Hematopoietic multipotent progenitor cell treated with erythropoietin and hydrocortisone succinate and interleukin-3 and kit ligand, for 17 days (in vitro differentiated cells): ENCODE measurements around the gene SERPINI1.

Experiments used
- DNase-seq: peaks from one replicate; pipeline ENCODE4 v3.0.0-alpha.2; 2015; ENCODE audit warnings: low spot score

Gene SERPINI1, protein sequence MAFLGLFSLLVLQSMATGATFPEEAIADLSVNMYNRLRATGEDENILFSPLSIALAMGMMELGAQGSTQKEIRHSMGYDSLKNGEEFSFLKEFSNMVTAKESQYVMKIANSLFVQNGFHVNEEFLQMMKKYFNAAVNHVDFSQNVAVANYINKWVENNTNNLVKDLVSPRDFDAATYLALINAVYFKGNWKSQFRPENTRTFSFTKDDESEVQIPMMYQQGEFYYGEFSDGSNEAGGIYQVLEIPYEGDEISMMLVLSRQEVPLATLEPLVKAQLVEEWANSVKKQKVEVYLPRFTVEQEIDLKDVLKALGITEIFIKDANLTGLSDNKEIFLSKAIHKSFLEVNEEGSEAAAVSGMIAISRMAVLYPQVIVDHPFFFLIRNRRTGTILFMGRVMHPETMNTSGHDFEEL

DNA sequence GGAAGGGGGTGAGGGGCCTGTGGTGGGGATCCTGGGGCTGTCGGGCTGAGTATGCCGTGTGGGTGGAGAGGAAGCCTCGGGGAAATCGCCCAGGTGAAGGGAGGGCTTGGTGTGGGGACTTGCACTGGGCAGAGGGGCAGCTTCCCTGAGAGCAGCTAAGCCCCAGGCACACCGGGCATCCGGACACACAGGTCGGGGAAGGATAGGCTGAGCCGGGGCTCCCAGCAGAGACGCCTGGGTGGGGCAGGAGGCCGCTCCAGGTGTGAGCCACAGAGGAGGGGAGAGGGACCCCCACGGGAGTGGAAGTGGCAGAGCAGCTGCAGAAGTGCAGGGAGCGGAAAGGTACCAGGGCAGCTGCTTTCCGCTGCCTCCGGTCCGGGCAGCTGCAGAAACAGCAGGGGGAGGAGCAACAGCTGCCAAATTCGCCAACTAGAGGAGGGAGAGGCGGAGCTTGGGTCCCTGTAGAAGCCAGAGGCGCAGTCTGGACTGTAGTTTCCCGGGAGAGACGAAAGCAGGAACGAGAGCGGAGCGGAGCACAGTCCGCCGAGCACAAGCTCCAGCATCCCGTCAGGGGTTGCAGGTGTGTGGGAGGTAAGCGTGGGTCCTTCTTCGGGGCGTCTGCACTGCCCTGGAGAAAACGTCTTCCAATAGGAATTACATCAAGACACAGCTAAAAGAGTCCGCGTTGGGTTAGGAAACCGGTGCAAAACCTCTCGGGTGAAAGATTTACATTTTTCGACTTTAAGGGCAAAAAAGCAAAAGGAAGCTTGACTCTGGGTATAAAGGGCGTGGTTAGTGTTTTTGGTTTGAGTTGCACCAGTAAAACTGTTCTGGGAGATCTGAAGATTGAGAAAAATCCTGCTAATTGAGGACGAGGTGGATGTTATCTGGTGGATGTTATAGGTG is at the start of gene SERPINI1:
Gene SERPINI1 (plus strand): TSS at position 489 of the 906 bp plus-strand sequence. CDS start 53,408 bp downstream, outside the sequence.
- DNase-seq = peak; percentile 86

DNA sequence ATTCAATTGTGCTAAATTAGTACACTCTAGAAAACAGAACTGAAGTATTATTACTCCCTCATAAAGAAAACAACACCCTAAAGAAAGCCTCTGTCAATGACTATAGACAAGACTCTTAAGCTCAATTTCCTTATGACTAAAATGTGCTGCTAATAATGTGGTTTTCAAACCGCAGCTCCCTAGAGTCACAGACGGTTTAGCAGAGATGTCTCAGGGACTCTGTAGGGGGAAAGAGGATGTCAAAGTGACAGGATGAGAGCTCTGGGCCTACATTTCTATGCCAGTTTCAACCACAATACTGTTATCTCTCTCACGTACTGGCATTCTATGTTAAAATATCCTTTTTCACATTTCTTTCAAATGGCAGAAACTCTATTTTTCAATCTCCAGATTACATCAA is 44.2 kb upstream of the SERPINI1 start:
- DNase-seq = no peak

DNA sequence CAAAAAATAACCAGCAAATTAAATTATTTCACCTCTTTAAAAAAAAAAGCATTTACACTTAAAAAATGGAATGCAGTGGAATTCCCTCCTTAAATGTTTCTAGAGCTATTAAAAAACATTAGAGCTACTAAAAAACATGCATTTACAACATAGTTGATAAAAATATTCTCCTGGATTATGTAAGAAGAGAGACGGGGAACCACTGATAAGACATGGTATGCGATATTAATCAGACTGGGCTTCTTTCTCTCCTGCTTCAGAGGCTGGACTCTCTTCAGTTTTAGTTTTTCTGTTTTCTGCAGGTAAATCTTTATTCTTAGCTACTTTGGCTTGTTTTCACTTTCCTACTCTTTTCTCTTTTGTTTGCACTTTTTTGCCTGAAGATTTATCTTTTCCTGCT is 41.4 kb upstream of the SERPINI1 start:
- DNase-seq = no peak

DNA sequence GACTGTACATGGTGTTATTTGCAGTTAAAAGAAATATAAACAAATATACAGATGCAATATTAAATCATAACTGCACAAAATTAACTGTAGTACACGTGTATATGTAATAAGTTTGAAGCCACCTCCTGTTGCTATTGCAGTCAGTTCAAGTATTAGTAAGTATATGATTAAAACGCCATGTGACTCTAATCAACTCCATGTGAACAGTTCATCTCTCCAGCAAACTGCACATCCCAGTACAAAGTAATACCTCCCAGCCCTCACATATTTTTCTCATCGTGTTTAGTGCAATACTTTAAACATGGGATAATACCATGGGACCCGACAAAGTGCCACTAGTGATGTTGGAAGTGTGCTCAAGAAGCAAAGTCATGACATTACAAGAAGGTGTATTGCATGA is 35.5 kb upstream of the SERPINI1 start:
- no peak for DNase-seq

DNA sequence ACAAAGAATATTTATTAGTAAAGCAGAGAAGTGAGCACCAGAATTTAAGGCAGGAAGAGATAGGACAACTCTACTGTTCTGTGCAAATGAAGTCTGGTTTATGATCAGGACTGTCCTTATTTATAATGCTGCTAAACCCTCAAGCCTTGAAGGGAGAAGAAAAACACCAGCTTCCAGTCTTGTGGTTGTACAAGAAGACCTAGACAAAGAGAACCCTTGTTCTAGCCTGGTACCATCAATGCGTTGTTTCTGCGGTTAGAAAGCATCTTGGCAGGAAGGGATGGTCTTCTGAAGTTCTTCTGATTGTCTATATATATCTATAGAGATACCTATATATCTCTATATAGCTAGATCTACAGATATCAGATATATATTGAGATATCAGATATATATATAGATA is 34.6 kb upstream of the SERPINI1 start:
- DNase-seq = no peak

DNA sequence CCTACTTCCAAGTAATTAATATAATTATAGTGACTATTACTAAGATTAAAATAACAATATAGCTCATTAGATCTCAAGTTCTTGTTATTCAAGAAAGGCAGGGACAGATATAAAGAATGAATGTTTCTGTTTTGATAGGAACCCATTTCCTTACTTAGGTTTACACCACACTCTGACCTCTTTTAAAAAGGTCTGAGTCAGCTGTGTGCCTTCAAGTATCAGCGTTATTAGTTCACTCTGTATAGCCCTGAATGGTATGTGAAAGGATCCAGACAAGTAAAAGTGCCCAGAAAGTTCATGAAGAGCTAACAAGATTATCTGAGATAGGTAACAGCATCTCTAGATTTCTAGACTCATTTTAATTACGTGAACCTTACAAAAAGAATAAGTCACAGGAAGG is 29.7 kb upstream of the SERPINI1 start:
- DNase-seq = no peak

DNA sequence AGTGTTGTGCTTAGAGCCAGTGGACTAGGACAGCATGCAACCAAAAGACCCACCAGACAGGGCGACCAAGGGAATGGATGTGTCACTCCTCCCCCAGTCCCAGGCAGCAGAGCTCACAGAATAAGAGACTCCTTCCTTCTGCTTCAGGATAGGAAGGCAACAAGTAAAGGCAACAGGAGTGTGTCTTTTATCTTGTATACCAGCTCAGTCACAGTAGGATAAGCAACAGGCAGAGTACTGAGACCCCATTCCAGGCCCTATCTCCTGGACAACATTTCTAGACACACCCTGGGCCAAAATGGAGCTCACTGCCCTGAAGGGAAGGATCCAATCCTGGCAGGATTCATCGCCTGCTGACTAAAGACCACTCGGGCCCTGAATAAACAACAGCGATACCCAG is 25.8 kb upstream of the SERPINI1 start:
- peak; percentile 26 for DNase-seq

DNA sequence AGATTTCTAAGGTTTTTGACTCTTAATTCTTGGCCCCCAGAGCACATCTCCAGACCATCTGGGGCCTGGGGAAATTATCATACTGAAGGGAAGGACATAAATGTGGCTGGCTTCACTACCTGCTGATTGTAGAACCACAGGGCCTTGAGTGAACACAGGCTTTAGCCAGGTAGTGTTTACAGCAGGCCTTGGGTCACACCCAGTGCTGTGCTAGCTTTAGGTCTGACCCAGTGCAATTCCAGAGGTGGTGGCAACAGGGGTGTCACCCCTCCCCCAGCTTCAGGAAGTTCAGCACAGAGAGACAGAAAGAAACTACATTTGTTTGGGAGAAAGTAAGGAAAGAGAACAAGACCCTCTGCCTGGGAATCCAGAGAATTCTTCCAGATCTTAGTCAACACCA is 25.0 kb upstream of the SERPINI1 start:
- DNase-seq = no peak

DNA sequence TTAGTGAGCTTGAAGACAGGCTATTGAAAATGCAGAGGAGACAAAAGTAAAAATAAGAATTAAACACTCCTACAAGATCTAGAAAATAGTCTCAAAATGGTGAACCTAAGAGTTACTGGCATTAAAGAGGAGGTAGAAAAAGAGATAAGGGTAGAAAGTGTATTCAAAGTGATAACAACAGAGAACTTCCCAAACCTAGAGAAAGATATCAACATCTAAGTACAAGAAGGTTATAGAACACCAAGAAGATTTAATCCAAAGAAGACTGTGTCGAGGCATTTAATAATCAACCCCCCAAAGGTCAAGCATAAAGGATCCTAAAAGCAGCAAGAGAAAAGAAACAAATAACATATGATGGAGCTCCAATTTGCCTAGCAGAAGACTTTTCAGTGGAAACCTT is 24.1 kb upstream of the SERPINI1 start:
- DNase-seq = no peak

DNA sequence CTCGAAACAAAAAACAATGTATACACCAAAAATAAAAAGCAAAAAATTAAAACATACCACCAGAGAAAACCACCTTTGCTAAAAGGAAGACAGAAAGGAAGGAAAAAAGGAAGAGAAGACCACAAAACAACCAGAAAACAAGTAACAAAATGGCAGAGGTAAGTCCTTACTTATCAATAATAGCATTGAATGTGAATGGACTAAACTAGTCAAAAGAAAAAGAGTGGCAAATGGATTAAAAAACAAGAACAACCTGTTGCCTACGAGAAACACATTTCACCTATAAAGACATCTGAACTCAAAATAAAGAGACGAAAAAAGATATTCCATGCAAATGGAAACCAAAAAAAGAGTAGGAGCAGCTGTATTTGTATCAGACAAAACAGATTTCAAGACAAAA is 23.1 kb upstream of the SERPINI1 start:
- DNase-seq = no peak

DNA sequence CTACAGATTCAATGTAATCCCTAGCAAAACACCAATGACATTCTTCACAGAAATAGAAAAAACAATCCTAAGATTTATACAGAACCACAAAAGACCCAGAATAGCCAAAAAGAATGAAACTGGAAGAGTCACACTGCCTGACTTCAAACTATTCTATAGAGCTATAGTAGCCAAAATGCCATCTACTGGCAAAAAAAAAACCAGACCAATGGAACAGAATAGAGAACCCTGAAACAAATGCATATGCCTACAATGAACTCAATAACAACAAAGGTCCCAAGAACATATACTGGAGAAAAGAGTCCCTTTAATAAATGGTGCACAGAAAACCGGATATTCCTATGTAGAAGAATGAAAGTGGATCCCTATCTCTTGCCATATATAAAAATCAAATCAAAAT is 20.6 kb upstream of the SERPINI1 start:
- no peak for DNase-seq

DNA sequence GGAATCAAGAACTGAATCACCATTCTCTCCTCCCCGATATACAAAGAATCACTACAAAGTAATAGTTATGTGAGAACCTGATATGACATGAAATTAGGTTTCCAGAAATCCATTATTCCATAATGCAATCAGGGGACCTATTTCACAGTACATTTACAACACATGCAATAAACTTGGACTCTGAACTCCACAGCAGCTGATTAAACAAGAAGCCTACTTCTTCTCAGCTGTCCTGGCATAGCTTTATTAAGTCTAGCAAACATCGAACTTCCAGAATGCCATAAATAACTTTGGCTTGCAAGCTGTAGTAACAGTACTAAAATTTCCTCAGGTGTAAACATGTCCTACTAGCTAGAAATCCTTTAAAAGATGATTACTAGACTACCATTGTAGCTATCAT is 18.6 kb upstream of the SERPINI1 start:
- DNase-seq = no peak

DNA sequence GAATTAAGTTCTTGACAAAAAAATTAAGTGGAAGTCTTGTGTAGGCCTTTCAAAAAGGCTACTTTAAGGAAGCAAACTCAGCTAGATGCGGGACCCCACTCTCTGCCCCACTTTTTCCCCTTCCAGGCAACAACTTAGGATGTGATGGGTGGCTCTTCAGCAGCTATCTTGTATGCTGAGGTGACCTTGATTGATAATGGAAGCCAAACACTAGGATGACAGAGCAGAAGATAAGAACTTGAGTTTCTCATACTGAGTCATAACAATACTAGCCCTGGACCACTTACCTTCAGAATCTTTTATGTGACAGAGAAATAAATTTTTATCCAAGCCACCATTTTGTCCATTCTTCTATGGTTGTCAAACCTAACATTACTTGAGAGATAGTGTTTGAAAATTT is 16.9 kb upstream of the SERPINI1 start:
- DNase-seq = no peak

DNA sequence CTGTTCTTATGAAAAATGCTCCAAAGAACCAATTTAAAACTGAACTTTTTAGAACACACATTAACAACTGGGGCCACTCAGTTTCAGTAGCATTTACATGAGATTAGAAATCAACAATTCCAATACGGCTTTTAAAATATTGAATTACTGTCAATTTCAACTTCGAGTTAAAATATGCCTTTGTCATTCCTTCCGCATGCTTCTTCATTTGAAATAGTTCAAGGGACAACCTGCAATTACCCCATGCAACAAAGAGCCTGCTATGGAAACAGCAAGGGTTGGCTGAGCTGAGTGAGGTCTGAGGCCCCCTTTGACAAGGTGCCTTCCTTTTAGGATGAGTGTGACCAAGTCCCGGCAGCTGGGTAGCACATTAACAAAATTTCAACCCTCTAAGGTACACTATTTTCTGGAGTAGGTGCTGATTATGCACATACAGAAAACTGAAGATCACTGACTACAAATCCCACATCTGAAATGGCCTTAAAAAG is 12.5 kb upstream of the SERPINI1 start:
- DNase-seq = peak; percentile 23

DNA sequence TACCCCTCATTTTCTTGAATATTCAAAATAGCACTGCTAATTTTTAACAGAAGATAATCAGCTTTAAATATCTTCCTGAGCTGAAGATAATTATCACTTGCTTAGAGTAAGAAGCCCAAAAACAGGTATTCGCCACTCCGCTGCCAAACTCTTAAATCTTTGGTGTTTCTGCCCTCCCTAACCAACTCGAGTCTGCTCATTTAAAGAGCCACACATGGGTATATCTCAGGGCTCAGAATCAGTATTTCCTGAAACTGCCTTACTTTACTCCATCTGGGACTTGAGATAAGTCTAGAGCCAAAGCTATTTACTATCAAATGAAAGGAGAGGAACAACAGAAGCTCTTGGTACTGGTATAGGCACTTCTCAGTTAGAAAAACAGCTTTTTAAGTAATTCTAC is 11.6 kb upstream of the SERPINI1 start:
- DNase-seq = peak; percentile 84

DNA sequence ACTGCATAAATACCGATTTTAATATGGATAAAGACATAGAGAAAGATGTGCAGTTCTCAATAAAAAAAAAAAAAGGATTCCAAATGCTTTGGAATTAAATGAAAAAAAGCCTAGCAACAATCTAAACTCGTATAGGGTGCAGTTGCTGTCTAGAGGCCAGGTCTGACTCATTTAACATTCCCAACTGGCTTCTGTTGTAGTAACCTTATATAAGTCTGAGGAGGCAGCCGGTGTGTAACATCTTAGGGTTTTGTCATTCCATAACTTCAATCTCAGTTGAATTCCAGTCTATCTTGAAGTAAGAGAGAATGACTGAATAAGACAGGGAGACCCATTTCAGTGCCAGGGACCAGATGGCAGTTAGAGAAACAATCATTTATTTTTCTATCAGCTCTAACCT is 7.3 kb upstream of the SERPINI1 start:
- DNase-seq = peak; percentile 48

DNA sequence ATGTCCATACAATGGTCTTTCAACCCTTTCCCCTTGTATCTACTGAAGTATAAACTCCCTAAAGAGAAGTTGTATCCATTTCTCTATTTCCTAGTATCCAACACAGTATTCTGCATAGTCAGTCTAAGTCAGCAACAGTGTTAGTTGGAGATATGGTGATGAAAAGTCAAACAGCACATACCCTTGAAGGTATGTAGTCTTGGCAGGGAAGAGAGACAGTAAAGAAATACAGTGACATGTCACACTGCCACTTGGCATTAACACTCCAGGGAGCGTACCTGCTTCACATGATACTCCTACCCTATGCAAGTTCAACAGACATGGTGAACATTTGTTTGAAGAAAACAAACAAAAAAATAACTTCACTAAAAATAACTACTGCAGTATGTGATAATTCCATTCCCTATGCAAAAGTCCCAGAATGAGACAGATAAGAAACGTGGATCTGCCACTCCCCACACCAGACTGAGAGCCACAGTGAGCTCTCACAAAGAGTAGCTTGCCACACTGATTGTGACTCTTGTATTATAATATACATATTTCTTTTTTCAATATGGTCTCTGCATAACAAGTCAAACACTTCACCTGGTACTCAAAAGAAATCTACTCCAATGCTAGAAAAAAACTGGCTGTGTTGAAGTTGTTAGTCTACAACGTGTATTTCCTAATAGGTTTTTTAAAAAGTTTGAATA is 6.7 kb upstream of the SERPINI1 start:
- peak; percentile 68 for DNase-seq

DNA sequence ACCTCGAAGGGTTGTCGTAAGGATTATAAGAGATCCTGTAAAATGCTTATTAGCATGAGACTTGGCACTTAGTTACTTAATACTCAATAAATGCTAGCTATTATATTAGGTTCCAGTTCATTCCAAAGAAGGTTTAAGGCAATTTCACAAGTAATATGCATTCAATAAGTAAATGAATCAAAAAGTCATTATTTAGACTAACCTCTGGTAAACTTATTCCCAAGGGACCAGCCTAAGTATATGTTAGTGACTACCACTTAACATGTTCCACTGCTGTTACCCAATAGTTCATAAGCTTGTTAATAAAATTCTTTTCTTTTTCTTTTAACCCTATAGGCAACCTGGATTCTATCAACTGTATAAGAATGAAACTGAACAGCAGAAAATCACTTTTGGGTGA is 5.9 kb upstream of the SERPINI1 start:
- DNase-seq = peak; percentile 32

DNA sequence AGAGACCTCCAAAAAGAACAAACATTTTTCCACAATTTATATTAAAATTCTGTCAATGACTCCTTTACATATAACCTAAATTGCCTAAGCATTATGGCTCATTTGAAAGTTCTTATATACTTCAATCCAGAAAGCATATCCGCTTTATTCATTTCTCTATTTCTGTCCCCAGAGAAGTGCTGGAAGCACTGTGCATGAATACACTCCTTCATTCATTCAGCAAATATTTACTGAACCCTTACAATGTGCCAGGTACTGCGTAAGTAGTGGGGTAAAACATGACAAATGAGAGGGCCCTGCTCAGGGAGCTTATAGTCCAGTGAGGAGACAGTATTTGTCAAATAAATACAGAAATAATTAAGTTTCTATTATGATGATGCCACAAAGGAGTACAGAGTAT is 4.1 kb upstream of the SERPINI1 start:
- DNase-seq = no peak

DNA sequence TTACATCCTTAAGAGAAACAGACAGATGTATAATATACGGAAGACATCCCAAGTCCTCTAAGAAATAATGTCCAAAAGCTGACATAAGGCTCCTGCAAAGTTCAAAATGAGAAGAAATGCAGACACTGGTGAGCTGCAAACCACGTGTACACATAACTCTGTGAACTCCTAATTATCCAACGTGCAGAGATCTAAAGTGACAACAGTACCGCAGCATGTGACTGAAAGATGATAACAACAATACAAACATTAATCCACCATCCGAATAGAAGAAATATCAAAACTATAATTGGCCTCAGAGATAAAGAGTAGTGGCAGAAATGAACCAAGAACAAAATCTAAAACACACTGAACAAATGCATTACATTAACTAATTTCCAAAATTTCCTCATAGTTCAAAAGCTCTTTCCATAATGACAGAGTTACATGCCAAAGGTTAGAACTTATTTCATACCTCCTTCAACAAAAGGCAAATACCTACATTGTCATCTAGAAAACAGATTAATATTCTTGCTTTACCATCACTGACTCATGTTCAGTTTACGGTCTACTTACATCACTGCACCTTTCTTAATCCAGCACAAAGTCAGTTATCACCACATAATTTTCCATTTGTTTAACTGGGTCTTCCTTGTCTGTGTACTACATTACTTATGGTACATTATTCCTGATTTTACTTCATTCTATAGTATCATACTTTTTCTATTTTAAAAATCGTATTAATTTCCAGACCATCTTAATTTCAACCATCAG is 3.0 kb upstream of the SERPINI1 start:
- peak; percentile 51 for DNase-seq

DNA sequence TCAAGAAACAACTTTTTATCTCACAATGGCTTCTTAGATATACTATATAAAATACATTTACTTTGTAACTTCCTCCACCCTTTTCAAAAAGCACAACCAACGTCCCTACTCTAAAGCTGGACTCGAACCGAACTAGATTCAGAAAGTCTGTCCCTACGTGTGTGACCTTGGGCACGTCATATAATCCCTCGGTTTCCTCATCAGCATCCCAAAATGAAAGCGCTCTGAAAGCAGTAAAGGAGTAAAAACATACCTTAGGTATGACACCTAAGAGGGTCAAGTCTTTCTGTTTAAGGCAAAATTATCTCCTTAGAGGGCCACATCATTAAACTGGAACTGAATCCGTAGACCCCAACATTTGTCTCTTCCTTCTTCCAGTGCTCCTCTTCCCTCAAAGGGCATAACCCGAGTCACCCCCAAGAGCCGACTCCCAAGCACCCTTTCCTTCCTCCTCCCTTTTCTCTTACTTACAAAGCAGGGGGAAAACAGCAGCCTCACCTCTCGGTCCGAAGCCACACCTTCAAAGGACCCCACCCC is 1.5 kb upstream of the SERPINI1 start:
- no peak for DNase-seq
